ENCODE results near the gene EPHA6. TPM values are rescaled to one million over a fixed set of nuclear protein-coding genes. Genes with fewer than 3 reads are reported as not detected.
"Not testable (repeated sequence)": the region's sequence is repeated elsewhere in the genome, so short reads cannot be mapped to it uniquely, and the experiment has no call there.

The EPHA6 gene
- total RNA-seq, 4 donors from 2014 or later, result 2.1 to 7.0 (median 5.8) TPM

DNA sequence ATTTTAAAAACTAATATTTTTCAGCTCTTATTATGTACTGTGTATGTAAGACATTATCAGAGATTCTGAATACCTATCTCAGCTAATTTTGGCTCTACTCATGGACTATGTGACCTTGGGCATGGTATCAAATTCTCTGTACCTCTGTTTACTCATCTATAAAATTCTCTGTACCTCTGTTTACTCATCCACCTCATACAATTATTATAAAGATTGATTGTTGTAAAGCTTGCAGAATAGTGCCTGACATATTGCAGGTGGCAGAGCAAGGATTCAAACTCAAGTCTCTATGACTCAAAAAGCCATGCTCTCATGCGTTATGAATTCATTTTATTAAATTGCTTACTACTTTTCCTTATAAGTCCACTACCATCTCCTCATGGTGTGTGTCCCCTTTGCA lies 798.2 kb downstream of the EPHA6 start:
- no peak for TF ChIP-seq POLR2A (IDR thresholded peaks at IDR 0.05)
- TF ChIP-seq, protein P1, sequence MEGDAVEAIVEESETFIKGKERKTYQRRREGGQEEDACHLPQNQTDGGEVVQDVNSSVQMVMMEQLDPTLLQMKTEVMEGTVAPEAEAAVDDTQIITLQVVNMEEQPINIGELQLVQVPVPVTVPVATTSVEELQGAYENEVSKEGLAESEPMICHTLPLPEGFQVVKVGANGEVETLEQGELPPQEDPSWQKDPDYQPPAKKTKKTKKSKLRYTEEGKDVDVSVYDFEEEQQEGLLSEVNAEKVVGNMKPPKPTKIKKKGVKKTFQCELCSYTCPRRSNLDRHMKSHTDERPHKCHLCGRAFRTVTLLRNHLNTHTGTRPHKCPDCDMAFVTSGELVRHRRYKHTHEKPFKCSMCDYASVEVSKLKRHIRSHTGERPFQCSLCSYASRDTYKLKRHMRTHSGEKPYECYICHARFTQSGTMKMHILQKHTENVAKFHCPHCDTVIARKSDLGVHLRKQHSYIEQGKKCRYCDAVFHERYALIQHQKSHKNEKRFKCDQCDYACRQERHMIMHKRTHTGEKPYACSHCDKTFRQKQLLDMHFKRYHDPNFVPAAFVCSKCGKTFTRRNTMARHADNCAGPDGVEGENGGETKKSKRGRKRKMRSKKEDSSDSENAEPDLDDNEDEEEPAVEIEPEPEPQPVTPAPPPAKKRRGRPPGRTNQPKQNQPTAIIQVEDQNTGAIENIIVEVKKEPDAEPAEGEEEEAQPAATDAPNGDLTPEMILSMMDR (IDR thresholded peaks at IDR 0.05), result no peak
- WGBS, 2 donors, result 95% methylated on average over 1 of the region's 1 CpG
- Histone ChIP-seq H3K27ac (no peak overlapping the region), H3K9me3 (no peaks in the 10 kb centered on the region), H3K27me3 (no peaks in the 10 kb centered on the region), H3K36me3 (no peaks in the 10 kb centered on the region), H3K4me3 (replicated peaks in 1 of 3) (no peak overlapping the region), H3K4me1 (no peaks in the 10 kb centered on the region)
- intact Hi-C loops (cut with DNase I), result no loop called here
- DNase-seq, result no peak

DNA sequence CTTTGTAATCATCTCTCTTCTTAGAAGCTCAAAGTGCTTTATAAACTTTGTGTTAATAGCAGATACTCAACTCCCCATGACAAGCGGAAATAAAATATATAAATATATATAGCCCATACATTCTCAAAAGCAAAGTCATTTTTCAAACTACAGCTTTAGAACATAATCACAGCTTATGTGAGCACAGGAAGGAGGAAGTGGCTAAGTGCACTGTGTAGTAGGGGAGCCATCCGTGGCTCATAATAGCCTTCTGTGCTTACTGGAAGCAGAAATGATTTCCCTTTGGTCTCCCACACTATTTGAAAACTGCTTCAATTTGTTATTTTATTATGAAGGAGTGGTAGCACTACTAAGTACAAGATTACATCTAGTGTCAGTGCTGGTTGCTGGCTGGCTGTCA lies 798.7 kb downstream of the EPHA6 start:
- Histone ChIP-seq H3K27ac (no peak overlapping the region), H3K4me3 (replicated peaks in 1 of 3) (no peak overlapping the region), H3K9me3 (no peaks in the 10 kb centered on the region), H3K36me3 (no peaks in the 10 kb centered on the region), H3K27me3 (no peaks in the 10 kb centered on the region), H3K4me1 (no peaks in the 10 kb centered on the region)
- WGBS, 2 donors, result 66 to 78% methylated on average over 2 of the region's 2 CpGs
- no peak for TF ChIP-seq POLR2A (IDR thresholded peaks at IDR 0.05)
- TF ChIP-seq, protein P1 (IDR thresholded peaks at IDR 0.05), result no peak
- intact Hi-C loops (cut with DNase I), result no loop called here
- no peak for DNase-seq

DNA sequence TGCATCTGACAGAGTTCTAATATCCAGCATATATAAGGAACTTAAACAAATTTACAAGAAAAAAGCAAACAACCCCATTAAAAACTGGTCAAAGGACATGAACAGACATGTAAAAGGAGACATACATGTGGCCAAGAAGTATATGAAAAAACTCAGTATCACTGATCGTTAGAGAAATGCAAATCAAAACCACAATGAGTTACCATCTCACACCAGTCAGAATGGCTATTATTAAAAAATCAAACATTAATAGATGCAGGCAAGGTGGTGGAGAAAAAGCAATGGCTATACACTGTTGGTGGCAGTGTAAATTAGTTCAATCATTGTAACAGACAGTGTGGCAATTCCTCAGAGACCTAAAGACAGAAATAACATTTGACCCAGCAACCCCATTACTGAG lies 806.1 kb downstream of the EPHA6 start:
- H3K4me1 ChIP-seq; H3K9me3 ChIP-seq; H3K36me3 ChIP-seq; DNase-seq; H3K27me3 ChIP-seq; H3K27ac ChIP-seq; intact Hi-C loops (cut with DNase I); H3K4me3 ChIP-seq (replicated peaks in 1 of 3): not testable (repeated sequence)
- WGBS, 2 donors, result 91 to 100% methylated on average over 1 of the region's 1 CpG

DNA sequence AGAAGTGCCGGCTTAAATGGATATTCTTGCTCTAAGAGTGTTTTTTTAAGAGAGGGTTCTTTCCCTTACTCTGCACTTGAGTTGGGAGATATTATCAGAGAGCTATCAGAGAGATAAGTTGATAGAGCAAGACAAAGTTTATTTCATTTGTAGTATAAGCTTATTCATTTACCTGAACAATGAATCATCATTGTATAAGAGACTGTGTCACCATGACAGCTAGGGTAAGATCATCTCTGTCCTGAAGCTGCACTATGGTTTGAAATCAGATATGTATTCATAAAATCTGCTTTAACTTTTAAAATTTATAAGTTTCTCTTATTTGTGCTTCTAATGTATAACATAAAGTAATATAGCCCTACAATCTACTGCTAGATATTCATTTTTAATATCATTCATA lies 822.1 kb downstream of the EPHA6 start:
- Histone ChIP-seq H3K4me3 (replicated peaks in 1 of 3) (no peak overlapping the region), H3K27me3 (no peaks in the 10 kb centered on the region), H3K36me3 (no peaks in the 10 kb centered on the region), H3K4me1 (peaks cover 0 to 6% of the 10 kb centered on the region in 2 donors), H3K27ac (no peak overlapping the region), H3K9me3 (no peaks in the 10 kb centered on the region)
- intact Hi-C loops (cut with DNase I), result no loop called here
- 55 to 57% methylated on average over 1 of the region's 1 CpG for WGBS, 2 donors
- TF ChIP-seq, protein P1 (IDR thresholded peaks at IDR 0.05), result no peak
- TF ChIP-seq POLR2A (IDR thresholded peaks at IDR 0.05), result no peak
- DNase-seq, result no peak

DNA sequence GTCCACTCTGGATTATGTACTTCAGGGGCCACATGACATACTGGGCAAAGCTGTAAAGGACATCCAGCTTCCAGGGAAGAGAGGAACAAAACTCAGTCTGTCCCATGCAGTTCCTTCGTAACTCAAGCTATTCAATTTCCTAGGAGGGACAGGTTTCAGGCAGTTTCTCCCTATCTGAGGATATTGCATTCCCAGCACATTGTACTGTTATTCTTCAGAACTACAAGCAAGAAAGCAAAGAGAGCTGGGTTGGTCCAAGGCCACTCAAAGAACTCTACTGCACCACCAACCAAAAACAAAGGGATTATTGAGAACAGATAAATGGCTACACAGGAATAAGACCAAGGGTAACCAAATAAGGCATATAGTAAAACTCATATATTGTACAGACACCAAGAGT lies 832.5 kb downstream of the EPHA6 start:
- DNase-seq, result no peak
- Histone ChIP-seq H3K27me3 (no peaks in the 10 kb centered on the region), H3K4me3 (replicated peaks in 1 of 3) (no peak overlapping the region), H3K4me1 (no peaks in the 10 kb centered on the region), H3K9me3 (no peaks in the 10 kb centered on the region), H3K36me3 (no peaks in the 10 kb centered on the region), H3K27ac (no peak overlapping the region)
- TF ChIP-seq, protein P1 (IDR thresholded peaks at IDR 0.05), result no peak
- no peak for TF ChIP-seq POLR2A (IDR thresholded peaks at IDR 0.05)
- intact Hi-C loops (cut with DNase I), result no loop called here
- 83 to 88% methylated on average over 1 of the region's 1 CpG for WGBS, 2 donors

DNA sequence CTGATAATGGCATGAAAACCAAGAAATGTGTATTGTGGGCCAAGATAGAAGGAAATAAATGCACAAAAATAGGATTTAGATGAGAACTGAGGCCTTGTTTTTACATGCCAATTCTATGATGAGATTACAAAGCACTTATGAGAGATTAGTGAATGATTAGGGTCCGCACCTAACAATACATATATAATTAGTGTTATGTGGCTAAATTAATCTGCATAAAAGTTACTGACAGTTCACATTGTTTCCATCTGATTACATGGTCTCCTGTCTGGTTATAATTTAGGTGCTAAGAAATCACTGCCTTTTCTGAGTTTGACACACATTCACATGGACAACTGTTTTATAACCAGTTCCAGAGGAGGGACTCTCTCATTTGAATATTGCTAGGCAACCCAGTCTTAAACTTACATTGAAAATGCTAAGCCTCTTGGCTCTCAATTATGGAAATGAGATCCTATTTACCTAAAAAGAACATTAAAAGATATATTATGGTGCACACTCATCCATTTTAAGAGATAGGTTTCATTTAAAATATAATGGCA lies 833.1 kb downstream of the EPHA6 start:
- intact Hi-C loops (cut with DNase I), result no loop called here
- 89 to 95% methylated on average over 1 of the region's 1 CpG for WGBS, 2 donors
- H3K4me3 ChIP-seq (replicated peaks in 1 of 3), result no peak overlapping the region
- H3K27me3 ChIP-seq, result no peaks in the 10 kb centered on the region
- H3K36me3 ChIP-seq, result no peaks in the 10 kb centered on the region
- H3K4me1 ChIP-seq, result no peaks in the 10 kb centered on the region
- H3K27ac ChIP-seq, result no peak overlapping the region
- DNase-seq, result no peak
- H3K9me3 ChIP-seq, result no peaks in the 10 kb centered on the region
- TF ChIP-seq, protein P1 (IDR thresholded peaks at IDR 0.05), result no peak
- no peak for TF ChIP-seq POLR2A (IDR thresholded peaks at IDR 0.05)
